Skeletal muscle cell (primary cell): ENCODE results near the gene MOCS3.

Source experiments
- DNase-seq: peaks from one replicate; pipeline ENCODE4 v3.0.0-alpha.2; 2010; ENCODE audit warnings: low read depth
- H3K4me3 ChIP-seq: 2 replicates; pipeline ENCODE4 v1.5.1; 2011; ENCODE audit warnings: low read depth, mild to moderate bottlenecking, control low read depth, low read length, moderate library complexity

The MOCS3 gene

GRCh38 chr20:50980071-50980681, 21.6 kb downstream of the MOCS3 start:
- H3K4me3 ChIP-seq, result no peak overlapping the region
- peak; percentile 98 for DNase-seq

GRCh38 chr20:50980851-50981713, 22.5 kb downstream of the MOCS3 start:
- DNase-seq, result no peak
- H3K4me3 ChIP-seq, result no peak overlapping the region

- no peak overlapping the region for H3K4me3 ChIP-seq
- no peak for DNase-seq
Observed at GRCh38 chr20:50981714-50982048, 23.1 kb downstream of the MOCS3 start.

- DNase-seq, result no peak
- no peak overlapping the region for H3K4me3 ChIP-seq
Observed at GRCh38 chr20:50982363-50982762, 23.7 kb downstream of the MOCS3 start.

- no peak for DNase-seq
- no peak overlapping the region for H3K4me3 ChIP-seq
Observed at GRCh38 chr20:50983321-50983720, 24.7 kb downstream of the MOCS3 start.

- no peak overlapping the region for H3K4me3 ChIP-seq
- DNase-seq, result peak; percentile 56
Observed at GRCh38 chr20:50987493-50988210, 29.0 kb downstream of the MOCS3 start.

- no peak overlapping the region for H3K4me3 ChIP-seq
- DNase-seq, result no peak
Observed at GRCh38 chr20:50991076-50991475, 32.5 kb downstream of the MOCS3 start.

- no peak for DNase-seq
- H3K4me3 ChIP-seq, result no peak overlapping the region
Observed at GRCh38 chr20:50992336-50992732, 33.7 kb downstream of the MOCS3 start.

- no peak overlapping the region for H3K4me3 ChIP-seq
- no peak for DNase-seq
Observed at GRCh38 chr20:50992733-50993457, 34.3 kb downstream of the MOCS3 start.

- H3K4me3 ChIP-seq, result no peak overlapping the region
- no peak for DNase-seq
Observed at GRCh38 chr20:50993876-50994275, 35.3 kb downstream of the MOCS3 start.

GRCh38 chr20:50995506-50995905, 36.9 kb downstream of the MOCS3 start:
- no peak overlapping the region for H3K4me3 ChIP-seq
- no peak for DNase-seq

GRCh38 chr20:50996901-50997865, 38.6 kb downstream of the MOCS3 start:
- DNase-seq, result no peak
- H3K4me3 ChIP-seq, result no peak overlapping the region

GRCh38 chr20:50999355-50999754, 40.7 kb downstream of the MOCS3 start:
- H3K4me3 ChIP-seq, result no peak overlapping the region
- no peak for DNase-seq

GRCh38 chr20:51001430-51002265, 43.0 kb downstream of the MOCS3 start:
- no peak overlapping the region for H3K4me3 ChIP-seq
- DNase-seq, result no peak

GRCh38 chr20:51002633-51003032, 44.0 kb downstream of the MOCS3 start:
- H3K4me3 ChIP-seq, result no peak overlapping the region

GRCh38 chr20:51003753-51004152, 45.1 kb downstream of the MOCS3 start:
- no peak overlapping the region for H3K4me3 ChIP-seq
- no peak for DNase-seq

More at GRCh38 chr20:51002633-51003032, 44.0 kb downstream of the MOCS3 start:
- DNase-seq, result no peak

GRCh38 chr20:51004305-51004727, 45.7 kb downstream of the MOCS3 start:
- DNase-seq, result no peak
- no peak overlapping the region for H3K4me3 ChIP-seq

- DNase-seq, result no peak
- no peak overlapping the region for H3K4me3 ChIP-seq
Observed at GRCh38 chr20:51004781-51005180, 46.2 kb downstream of the MOCS3 start.
